H1 (cell line): Measurements from ENCODE around the gene CELF4. TPM values are rescaled to one million over a fixed set of nuclear protein-coding genes. Genes with fewer than 3 reads are reported as not detected.

Source experiments
- ATF3 ChIP-seq: IDR thresholded peaks from 2 replicates; pipeline ENCODE4 v1.6.1; 2011; ENCODE audit warnings: low read depth, mild to moderate bottlenecking, low read length; ENCODE audit not compliant: insufficient read depth
- CBX8 ChIP-seq: fragments of 300-800, 300-1000 bp; sonication (generic); IDR thresholded peaks from 2 replicates; pipeline ENCODE4 v1.7.1; 2016; ENCODE audit warnings: low read depth, low read length, borderline replicate concordance
- EZH2 ChIP-seq: fragments of 200-600 bp; sonication (generic); IDR thresholded peaks from 2 replicates; pipeline ENCODE4 v1.7.1; 2012; ENCODE audit warnings: low read depth, mild to moderate bottlenecking, moderate library complexity, low read length, inconsistent platforms; ENCODE audit not compliant: severe bottlenecking
- TAF7 ChIP-seq: optimal IDR thresholded peaks from 2 replicates; pipeline ENCODE3; 2011; ENCODE audit warnings: low read depth, mild to moderate bottlenecking, inconsistent platforms, low read length, moderate library complexity, borderline replicate concordance
- USF2 ChIP-seq: IDR thresholded peaks from 2 replicates; pipeline ENCODE4 v1.6.1; 2011; ENCODE audit warnings: low read length, improper control_type of control experiment
- YY1 ChIP-seq: IDR thresholded peaks from 2 replicates; pipeline ENCODE4 v1.6.1; 2011; ENCODE audit warnings: low read depth, mild to moderate bottlenecking, low read length
- polyA plus RNA-seq, 7 experiments: library from polyadenylated mRNA; depleted of rRNA in 3 of 7; stranded (reverse) in 5 of 7; unstranded in 2 of 7; fragments of >200 nt in 5 of 7; fragments of 200-250 nt in 2 of 7; gene quantifications; 1 replicate in 5 of 7; 2 replicates in 1 of 7; 4 replicates in 1 of 7; pipeline versions ENCODE4 v1.2.1 to v1.2.3, GENCODE V29; 2011 to 2013; ENCODE audit warnings: missing spikeins in 2 of 7, mixed read lengths in 2 of 7
- total RNA-seq: library from RNA; stranded (reverse); fragmentation: NEBNext Ultra II Directional; extraction: Animal tissue kit (Norgen Biotek cat#: 25700); gene quantifications from 2 replicates; pipeline ENCODE4 v1.2.1, GENCODE V29; 2021

The CELF4 gene
- total and polyA plus RNA-seq, 2 of the 8 experiments (the other 6 are each of a cell fraction or from before 2014, with no cell fraction given) = 1.6 to 3.4 TPM

GRCh38 chr18:37538526-37539205 is 26.9 kb downstream of the CELF4 start (continued):
- no peak for TF ChIP-seq CBX8
- TF ChIP-seq EZH2 = no peak
- no peak for TF ChIP-seq TAF7
- TF ChIP-seq USF2 = no peak
- peak; percentile 87 for TF ChIP-seq YY1
- TF ChIP-seq ATF3 = no peak
